B cell (primary cell): ENCODE results near the gene CPA5. TPM values are rescaled to one million over a fixed set of nuclear protein-coding genes. Genes with fewer than 3 reads are reported as not detected.

Experiments used
- ATAC-seq: fragments of 200-7000 bp; cut with Tn5 transposase; one replicate; pipeline ENCODE4 v1.10.0; 2021; ENCODE audit warnings: low read depth, mild to moderate bottlenecking, moderate number of reproducible peaks, moderate library complexity
- CTCF ChIA-PET: fragments of 350-600 bp; sonication (Branson Sonifier 250); formaldehyde crosslinking; loops from one replicate; lab custom pipeline; 2021; ENCODE audit warnings: antibody characterized with exemption, inconsistent platforms; lab: Charles Lee
- POLR2A ChIA-PET: fragments of 350-600 bp; sonication (Branson Sonifier 250); formaldehyde crosslinking; loops from one replicate; lab custom pipeline; 2021; ENCODE audit warnings: antibody characterized with exemption; lab: Charles Lee
- DNase-seq: peaks from one replicate; pipeline ENCODE4 v3.0.0; 2013
- H2AFZ ChIP-seq: 2 replicates; pipeline ENCODE4 v1.6.1; 2012; ENCODE audit warnings: mild to moderate bottlenecking, low read depth, low read length; ENCODE audit not compliant: insufficient read depth, poor library complexity, severe bottlenecking
- H3K27ac ChIP-seq, 2 donors: 1 replicate in 1 of 2; 2 replicates in 1 of 2; pipeline ENCODE4 v1.5.1; 2012 to 2013; ENCODE audit warnings: low read length in 2 of 2, mild to moderate bottlenecking in 2 of 2, moderate library complexity in 1 of 2
- H3K27me3 ChIP-seq, 4 experiments: fragments of 200-600 bp in 1 of 4; sonication (generic) in 1 of 4; replicated peaks in 1 of 4; 1 replicate in 2 of 4; 2 replicates in 2 of 4; pipeline versions ENCODE4 v1.6.1 to v1.7.0; 2013 to 2016; ENCODE audit warnings: low read length in 3 of 4, mild to moderate bottlenecking in 2 of 4, mixed read lengths in 1 of 4, moderate library complexity in 1 of 4; ENCODE audit not compliant: insufficient read depth in 4 of 4, control insufficient read depth in 3 of 4; ENCODE audit errors: control extremely low read depth in 1 of 4
- H3K36me3 ChIP-seq, 2 experiments: replicated peaks in 1 of 2; 1 replicate in 1 of 2; 2 replicates in 1 of 2; pipeline versions ENCODE4 v1.6.1 to v1.7.1; 2013; ENCODE audit warnings: low read length in 1 of 2; ENCODE audit not compliant: insufficient read depth in 2 of 2, control insufficient read depth in 1 of 2; ENCODE audit errors: control extremely low read depth in 1 of 2, extremely low read depth in 1 of 2
- H3K4me1 ChIP-seq, 2 donors: fragments of 200-600 bp in 1 of 2; sonication (generic) in 1 of 2; 1 replicate in 1 of 2; 2 replicates in 1 of 2; pipeline versions ENCODE4 v1.5.1 to v1.6.1; 2013 to 2017; ENCODE audit warnings: low read length in 2 of 2; ENCODE audit not compliant: control insufficient read depth in 2 of 2, insufficient read depth in 2 of 2
- H3K4me2 ChIP-seq: replicated peaks from 2 replicates; pipeline ENCODE3; 2012; ENCODE audit warnings: mild to moderate bottlenecking, low read depth, low read length; ENCODE audit not compliant: poor library complexity, severe bottlenecking
- H3K4me3 ChIP-seq, 5 experiments: fragments of 200-600 bp in 1 of 5; sonication (generic) in 1 of 5; 1 replicate in 3 of 5; 2 replicates in 2 of 5; pipeline versions ENCODE4 v1.5.1 to v1.7.0; 2011 to 2016; ENCODE audit warnings: low read length in 4 of 5, mild to moderate bottlenecking in 4 of 5, low read depth in 2 of 5, control low read depth in 1 of 5, moderate library complexity in 1 of 5; ENCODE audit not compliant: insufficient read depth in 1 of 5; ENCODE audit errors: control extremely low read depth in 1 of 5, extremely low read depth in 1 of 5
- H3K79me2 ChIP-seq: fragments of 200-600 bp; sonication (generic); one replicate; pipeline ENCODE4 v1.6.0; 2016; ENCODE audit warnings: low read length; ENCODE audit not compliant: control insufficient read depth, insufficient read depth
- H3K9ac ChIP-seq: fragments of 200-600 bp; sonication (generic); 2 replicates; pipeline ENCODE4 v1.6.1; 2017; ENCODE audit warnings: mild to moderate bottlenecking, low read length, moderate library complexity
- H3K9me3 ChIP-seq, 3 donors: one replicate each; pipeline versions ENCODE4 v1.6.1 to v1.7.1; 2013; ENCODE audit warnings: low read length in 2 of 3; ENCODE audit not compliant: control insufficient read depth in 2 of 3, insufficient read depth in 1 of 3; ENCODE audit errors: control extremely low read depth in 1 of 3
- H4K20me1 ChIP-seq: 2 replicates; pipeline ENCODE4 v1.6.0; 2012; ENCODE audit warnings: mild to moderate bottlenecking, low read length; ENCODE audit not compliant: insufficient read depth, control insufficient read depth, poor library complexity, severe bottlenecking
- H3K27ac Mint-ChIP-seq: one replicate; pipeline ENCODE4 v1.8.0; 2021; ENCODE audit warnings: mixed read lengths
- H3K27me3 Mint-ChIP-seq: one replicate; pipeline ENCODE4 v1.8.0; 2021; ENCODE audit warnings: mixed read lengths
- H3K4me1 Mint-ChIP-seq: one replicate; pipeline ENCODE4 v1.8.0; 2021; ENCODE audit warnings: mixed read lengths
- H3K4me3 Mint-ChIP-seq: one replicate; pipeline ENCODE4 v1.8.0; 2021; ENCODE audit warnings: mixed read lengths
- H3K9me3 Mint-ChIP-seq: one replicate; pipeline ENCODE4 v1.8.0; 2022; ENCODE audit warnings: mixed read lengths; ENCODE audit not compliant: insufficient read depth
- CTCF ChIP-seq: fragments of 200-600 bp; IDR thresholded peaks from one replicate; pipeline ENCODE4 v1.8.0; 2022; ENCODE audit warnings: antibody characterized with exemption, mild to moderate bottlenecking
- EZH2 ChIP-seq: IDR thresholded peaks from 2 replicates; pipeline ENCODE4 v1.6.1; 2012; ENCODE audit warnings: borderline replicate concordance, low read depth, mild to moderate bottlenecking, moderate library complexity, low read length; ENCODE audit not compliant: insufficient read depth, poor library complexity, severe bottlenecking
- WGBS: methylation state at CpG from one replicate; pipeline ENCODE4 v1.1.5; 2013; ENCODE audit warnings: missing lambda C conversion rate; ENCODE audit not compliant: insufficient coverage; 5-methylcytosine and 5-hydroxymethylcytosine counted together
- intact Hi-C: fragments of 100-400 bp; cut with micrococcal nuclease; formaldehyde crosslinking; loops from one replicate; pipeline ENCODE4 v1.10.0; 2022
- polyA plus RNA-seq: library from polyadenylated mRNA; depleted of rRNA; stranded (reverse); fragments of >200 nt; gene quantifications from 2 replicates; pipeline ENCODE4 v1.2.3, GENCODE V29; 2012
- total RNA-seq, 2 donors: library from RNA; stranded (reverse); fragments of 120-200 nt in 1 of 2; gene quantifications; 1 replicate in 1 of 2; 2 replicates in 1 of 2; pipeline versions ENCODE4 v1.2.3 to v1.2.4, GENCODE V29; 2013 to 2022

CPA5 gene
- total and polyA plus RNA-seq, 2 donors (not counting 1 experiment from before 2014, with no cell fraction given), result not detected

- Histone ChIP-seq H3K36me3 (no peaks in the 10 kb centered on the region), H3K9me3 (no peaks in the 10 kb centered on the region), H3K4me2 (no peak overlapping the region), H3K4me1 (no peaks in the 10 kb centered on the region), H3K27me3 (no peaks in the 10 kb centered on the region), H3K4me3 (no peak overlapping the region), H3K27ac (no peak overlapping the region), H3K9ac (no peak overlapping the region), H4K20me1 (no peaks in the 10 kb centered on the region), H3K79me2 (no peaks in the 10 kb centered on the region), H2AFZ (peak overlapping the region; percentile 46)
- CTCF ChIA-PET, result no interaction called here
- no peaks in the 10 kb centered on the region for H3K27me3 Mint-ChIP-seq
- H3K9me3 Mint-ChIP-seq, result no peaks in the 10 kb centered on the region
- intact Hi-C loops, result no loop called here
- H3K4me1 Mint-ChIP-seq, result no peaks in the 10 kb centered on the region
- POLR2A ChIA-PET, result no interaction called here
- 71% methylated on average over 10 of the region's 10 CpGs for WGBS
- TF ChIP-seq EZH2 (no peak), CTCF (no peak)
- H3K27ac Mint-ChIP-seq, result no peak overlapping the region
- no peak for ATAC-seq
- no peak overlapping the region for H3K4me3 Mint-ChIP-seq
- DNase-seq, result no peak
These were observed 24.6 kb downstream of the CPA5 start for GRCh38 chr7:130369110-130369711.

GRCh38 chr7:130369831-130370550 is 25.4 kb downstream of the CPA5 start:
- no peak overlapping the region for H2AFZ ChIP-seq
- H3K27me3 Mint-ChIP-seq, result no peaks in the 10 kb centered on the region
- H3K4me1 ChIP-seq, result no peaks in the 10 kb centered on the region
- H3K4me3 ChIP-seq, result no peak overlapping the region
- no peak overlapping the region for H3K4me2 ChIP-seq
- no peak overlapping the region for H3K27ac ChIP-seq
- no peak for DNase-seq
- H3K27me3 ChIP-seq, result no peaks in the 10 kb centered on the region
- 56% methylated on average over 1 of the region's 3 CpGs for WGBS
- no peaks in the 10 kb centered on the region for H3K9me3 ChIP-seq
- H3K9me3 Mint-ChIP-seq, result no peaks in the 10 kb centered on the region
- no peak for TF ChIP-seq CTCF
- TF ChIP-seq EZH2, result no peak
- H3K79me2 ChIP-seq, result no peaks in the 10 kb centered on the region
- ChIA-PET CTCF (no interaction called here), POLR2A (no interaction called here)
- no peaks in the 10 kb centered on the region for H3K4me1 Mint-ChIP-seq
- no peak for ATAC-seq
- H3K27ac Mint-ChIP-seq, result no peak overlapping the region
- no peak overlapping the region for H3K4me3 Mint-ChIP-seq
- H4K20me1 ChIP-seq, result no peaks in the 10 kb centered on the region
- no peak overlapping the region for H3K9ac ChIP-seq
- H3K36me3 ChIP-seq, result no peaks in the 10 kb centered on the region
- intact Hi-C loops, result no loop called here
